Measurements from ENCODE around the gene RNF130. TPM values are rescaled to one million over a fixed set of nuclear protein-coding genes. Genes with fewer than 3 reads are reported as not detected.

The RNF130 gene
- total and polyA plus RNA-seq, 4 donors: 71.7 to 95.8 (median 77.1) TPM

GRCh38 chr5:180009581-180009980 is 62.0 kb downstream of the RNF130 start:
- H3K9me3 ChIP-seq (ENCODE audit: control insufficient read depth, low read length): no peaks in the 10 kb centered on the region
- H3K27ac ChIP-seq (ENCODE audit: low read depth in 1 of 2, low read length in 2 of 2): no peak overlapping the region
- intact Hi-C loops (cut with DNase I): no loop called here
- ATAC-seq (ENCODE audit: low FRiP score) (no peak), DNase-seq (no peak)
- no peaks in the 10 kb centered on the region for H3K27me3 ChIP-seq (ENCODE audit: control insufficient read depth in 1 of 2, insufficient read depth in 2 of 2, low read length in 1 of 2)
- H3K4me1 ChIP-seq (ENCODE audit: control insufficient read depth in 1 of 2, insufficient read depth in 2 of 2, low read length in 2 of 2): peaks cover 0 to 1% of the 10 kb centered on the region in 2 donors
- peaks cover 0 to 3% of the 10 kb centered on the region in 2 donors for H3K36me3 ChIP-seq (ENCODE audit: control insufficient read depth in 1 of 2, insufficient read depth in 2 of 2, low read length in 1 of 2)
- no peak overlapping the region for H3K4me3 ChIP-seq (ENCODE audit: low read length in 2 of 2)
- 97 to 98% methylated on average over 7 of the region's 7 CpGs for WGBS, 2 donors

GRCh38 chr5:180008433-180008832 is 63.1 kb downstream of the RNF130 start:
- no peak overlapping the region for H3K27ac ChIP-seq (ENCODE audit: low read depth in 1 of 2, low read length in 2 of 2)
- WGBS, 2 donors: 93 to 95% methylated on average over 7 of the region's 7 CpGs
- H3K4me1 ChIP-seq (ENCODE audit: control insufficient read depth in 1 of 2, insufficient read depth in 2 of 2, low read length in 2 of 2): no peaks in the 10 kb centered on the region
- DNase-seq (no peak), ATAC-seq (ENCODE audit: low FRiP score) (no peak)
- H3K27me3 ChIP-seq (ENCODE audit: control insufficient read depth in 1 of 2, insufficient read depth in 2 of 2, low read length in 1 of 2): no peaks in the 10 kb centered on the region
- no peaks in the 10 kb centered on the region for H3K9me3 ChIP-seq (ENCODE audit: control insufficient read depth, low read length)
- peaks cover 0 to 3% of the 10 kb centered on the region in 2 donors for H3K36me3 ChIP-seq (ENCODE audit: control insufficient read depth in 1 of 2, insufficient read depth in 2 of 2, low read length in 1 of 2)
- intact Hi-C loops (cut with DNase I): no loop called here
- H3K4me3 ChIP-seq (ENCODE audit: low read length in 2 of 2): no peak overlapping the region

- H3K27me3 ChIP-seq (ENCODE audit: control insufficient read depth in 1 of 2, insufficient read depth in 2 of 2, low read length in 1 of 2): no peaks in the 10 kb centered on the region
- ATAC-seq (ENCODE audit: low FRiP score) (no peak), DNase-seq (no peak)
- no peak overlapping the region for H3K4me3 ChIP-seq (ENCODE audit: low read length in 2 of 2)
- 83 to 87% methylated on average over 8 of the region's 8 CpGs for WGBS, 2 donors
- no peaks in the 10 kb centered on the region for H3K9me3 ChIP-seq (ENCODE audit: control insufficient read depth, low read length)
- H3K36me3 ChIP-seq (ENCODE audit: control insufficient read depth in 1 of 2, insufficient read depth in 2 of 2, low read length in 1 of 2): peaks cover 0 to 3% of the 10 kb centered on the region in 2 donors
- no peaks in the 10 kb centered on the region for H3K4me1 ChIP-seq (ENCODE audit: control insufficient read depth in 1 of 2, insufficient read depth in 2 of 2, low read length in 2 of 2)
- H3K27ac ChIP-seq (ENCODE audit: low read depth in 1 of 2, low read length in 2 of 2): no peak overlapping the region
- intact Hi-C loops (cut with DNase I): no loop called here
Observed at GRCh38 chr5:180007582-180007981, 64.0 kb downstream of the RNF130 start.

GRCh38 chr5:180006141-180006540 is 65.4 kb downstream of the RNF130 start:
- H3K4me3 ChIP-seq (ENCODE audit: low read length in 2 of 2): no peak overlapping the region
- H3K4me1 ChIP-seq (ENCODE audit: control insufficient read depth in 1 of 2, insufficient read depth in 2 of 2, low read length in 2 of 2): no peaks in the 10 kb centered on the region
- ATAC-seq (ENCODE audit: low FRiP score): no peak
- peaks cover 2% of the 10 kb centered on the region for H3K9me3 ChIP-seq (ENCODE audit: control insufficient read depth, low read length)
- H3K27me3 ChIP-seq (ENCODE audit: control insufficient read depth in 1 of 2, insufficient read depth in 2 of 2, low read length in 1 of 2): no peaks in the 10 kb centered on the region
- peaks cover 2 to 3% of the 10 kb centered on the region in 2 donors for H3K36me3 ChIP-seq (ENCODE audit: control insufficient read depth in 1 of 2, insufficient read depth in 2 of 2, low read length in 1 of 2)
- intact Hi-C loops (cut with DNase I): no loop called here
- no peak for DNase-seq
- H3K27ac ChIP-seq (ENCODE audit: low read depth in 1 of 2, low read length in 2 of 2): no peak overlapping the region

- 91 to 97% methylated on average over 7 of the region's 7 CpGs for WGBS, 2 donors
- peaks cover 2% of the 10 kb centered on the region for H3K9me3 ChIP-seq (ENCODE audit: control insufficient read depth, low read length)
Observed at GRCh38 chr5:180003127-180003526, 68.4 kb downstream of the RNF130 start.

GRCh38 chr5:180001742-180002141 is 69.8 kb downstream of the RNF130 start:
- ATAC-seq (ENCODE audit: low FRiP score) (no peak), DNase-seq (no peak)
- H3K9me3 ChIP-seq (ENCODE audit: control insufficient read depth, low read length): peaks cover 2% of the 10 kb centered on the region
- no peaks in the 10 kb centered on the region for H3K27me3 ChIP-seq (ENCODE audit: control insufficient read depth in 1 of 2, insufficient read depth in 2 of 2, low read length in 1 of 2)
- 73 to 100% methylated on average over 2 of the region's 2 CpGs for WGBS, 2 donors
- intact Hi-C loops (cut with DNase I): no loop called here
- H3K4me3 ChIP-seq (ENCODE audit: low read length in 2 of 2): no peak overlapping the region
- H3K36me3 ChIP-seq (ENCODE audit: control insufficient read depth in 1 of 2, insufficient read depth in 2 of 2, low read length in 1 of 2): peaks cover 0 to 2% of the 10 kb centered on the region in 2 donors
- no peak overlapping the region for H3K27ac ChIP-seq (ENCODE audit: low read depth in 1 of 2, low read length in 2 of 2)
- H3K4me1 ChIP-seq (ENCODE audit: control insufficient read depth in 1 of 2, insufficient read depth in 2 of 2, low read length in 2 of 2): no peaks in the 10 kb centered on the region

More at GRCh38 chr5:180003127-180003526, 68.4 kb downstream of the RNF130 start:
- no peak for DNase-seq
- intact Hi-C loops (cut with DNase I): no loop called here
- H3K27ac ChIP-seq (ENCODE audit: low read depth in 1 of 2, low read length in 2 of 2): no peak overlapping the region
- no peaks in the 10 kb centered on the region for H3K27me3 ChIP-seq (ENCODE audit: control insufficient read depth in 1 of 2, insufficient read depth in 2 of 2, low read length in 1 of 2)
- H3K4me1 ChIP-seq (ENCODE audit: control insufficient read depth in 1 of 2, insufficient read depth in 2 of 2, low read length in 2 of 2): no peaks in the 10 kb centered on the region
- ATAC-seq (ENCODE audit: low FRiP score): no peak
- peaks cover 0 to 2% of the 10 kb centered on the region in 2 donors for H3K36me3 ChIP-seq (ENCODE audit: control insufficient read depth in 1 of 2, insufficient read depth in 2 of 2, low read length in 1 of 2)
- H3K4me3 ChIP-seq (ENCODE audit: low read length in 2 of 2): no peak overlapping the region

- ATAC-seq (ENCODE audit: low FRiP score) (no peak), DNase-seq (no peak)
- Histone ChIP-seq H3K36me3 (ENCODE audit: control insufficient read depth in 1 of 2, insufficient read depth in 2 of 2, low read length in 1 of 2) (peaks cover 0 to 2% of the 10 kb centered on the region in 2 donors), H3K9me3 (ENCODE audit: control insufficient read depth, low read length) (peaks cover 2% of the 10 kb centered on the region), H3K4me3 (ENCODE audit: low read length in 2 of 2) (no peak overlapping the region), H3K4me1 (ENCODE audit: control insufficient read depth in 1 of 2, insufficient read depth in 2 of 2, low read length in 2 of 2) (no peaks in the 10 kb centered on the region), H3K27ac (ENCODE audit: low read depth in 1 of 2, low read length in 2 of 2) (no peak overlapping the region), H3K27me3 (ENCODE audit: control insufficient read depth in 1 of 2, insufficient read depth in 2 of 2, low read length in 1 of 2) (no peaks in the 10 kb centered on the region)
- intact Hi-C loops (cut with DNase I): no loop called here
Observed at GRCh38 chr5:180001136-180001535, 70.4 kb downstream of the RNF130 start.

- H3K4me1 ChIP-seq (ENCODE audit: control insufficient read depth in 1 of 2, insufficient read depth in 2 of 2, low read length in 2 of 2): no peaks in the 10 kb centered on the region
- DNase-seq (no peak), ATAC-seq (ENCODE audit: low FRiP score) (no peak)
- 94 to 95% methylated on average over 1 of the region's 1 CpG for WGBS, 2 donors
- H3K27ac ChIP-seq (ENCODE audit: low read depth in 1 of 2, low read length in 2 of 2): no peak overlapping the region
- no peaks in the 10 kb centered on the region for H3K27me3 ChIP-seq (ENCODE audit: control insufficient read depth in 1 of 2, insufficient read depth in 2 of 2, low read length in 1 of 2)
- intact Hi-C loops (cut with DNase I): no loop called here
- H3K36me3 ChIP-seq (ENCODE audit: control insufficient read depth in 1 of 2, insufficient read depth in 2 of 2, low read length in 1 of 2): peaks cover 0 to 2% of the 10 kb centered on the region in 2 donors
- peaks cover 4% of the 10 kb centered on the region for H3K9me3 ChIP-seq (ENCODE audit: control insufficient read depth, low read length)
- H3K4me3 ChIP-seq (ENCODE audit: low read length in 2 of 2): no peak overlapping the region
Observed at GRCh38 chr5:179998485-179998884, 73.1 kb downstream of the RNF130 start.

- ATAC-seq (ENCODE audit: low FRiP score) (no peak), DNase-seq (no peak)
- H3K4me3 ChIP-seq (ENCODE audit: low read length in 2 of 2): no peak overlapping the region
- intact Hi-C loops (cut with DNase I): no loop called here
- H3K36me3 ChIP-seq (ENCODE audit: control insufficient read depth in 1 of 2, insufficient read depth in 2 of 2, low read length in 1 of 2): no peaks in the 10 kb centered on the region
- WGBS, 2 donors: 94 to 100% methylated on average over 3 of the region's 3 CpGs
- no peaks in the 10 kb centered on the region for H3K4me1 ChIP-seq (ENCODE audit: control insufficient read depth in 1 of 2, insufficient read depth in 2 of 2, low read length in 2 of 2)
- H3K27me3 ChIP-seq (ENCODE audit: control insufficient read depth in 1 of 2, insufficient read depth in 2 of 2, low read length in 1 of 2): no peaks in the 10 kb centered on the region
- H3K27ac ChIP-seq (ENCODE audit: low read depth in 1 of 2, low read length in 2 of 2): no peak overlapping the region
- H3K9me3 ChIP-seq (ENCODE audit: control insufficient read depth, low read length): peaks cover 4% of the 10 kb centered on the region
Observed at GRCh38 chr5:179994583-179995323, 76.8 kb downstream of the RNF130 start.
